ENCODE results near the gene PIK3R2.
"Not testable (repeated sequence)": the region's sequence is repeated elsewhere in the genome, so short reads cannot be mapped to it uniquely, and the experiment has no call there.

Gene PIK3R2

DNA sequence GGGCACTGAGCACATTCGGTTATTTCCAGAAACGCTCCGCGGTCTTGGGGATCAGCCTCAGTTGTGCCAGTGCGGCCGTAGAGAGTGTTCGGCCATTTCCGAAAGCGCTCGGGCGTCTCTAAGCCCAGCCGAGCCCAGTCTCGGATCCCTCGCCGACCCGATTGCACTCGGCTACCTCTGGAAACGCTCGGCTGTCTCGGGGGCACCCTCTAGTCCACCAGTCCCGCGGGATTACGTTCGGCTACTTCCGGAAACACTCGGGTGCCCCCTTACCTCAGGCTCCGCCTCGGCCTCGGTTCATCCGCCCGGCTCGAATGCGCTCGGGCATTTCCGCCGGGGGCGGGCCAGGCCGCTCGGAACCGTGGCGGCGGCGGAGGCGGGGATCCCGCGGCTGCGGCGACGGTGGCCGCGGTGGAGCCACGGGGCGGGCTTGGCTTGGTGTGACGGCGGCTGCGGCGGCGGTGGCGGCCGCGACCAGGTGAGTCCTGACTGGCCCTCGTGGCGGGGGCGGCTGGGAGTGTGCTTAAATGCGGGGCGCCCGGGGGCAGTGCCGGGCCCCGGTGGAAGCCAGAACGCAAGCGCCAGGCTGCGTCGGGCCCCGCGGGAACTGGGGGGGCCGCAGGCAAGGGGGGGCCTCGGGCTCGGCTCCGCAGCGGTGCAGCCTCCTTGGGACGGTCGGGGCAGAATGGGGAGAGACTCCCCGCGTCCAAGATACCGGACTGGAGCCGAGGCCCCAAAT is at the start of gene PIK3R2:
PIK3R2 (plus strand) TSS at position 347 of the 739 bp plus-strand sequence. CDS start 2,717 bp downstream, outside the sequence.
- peak; percentile 99 for DNase-seq

DNA sequence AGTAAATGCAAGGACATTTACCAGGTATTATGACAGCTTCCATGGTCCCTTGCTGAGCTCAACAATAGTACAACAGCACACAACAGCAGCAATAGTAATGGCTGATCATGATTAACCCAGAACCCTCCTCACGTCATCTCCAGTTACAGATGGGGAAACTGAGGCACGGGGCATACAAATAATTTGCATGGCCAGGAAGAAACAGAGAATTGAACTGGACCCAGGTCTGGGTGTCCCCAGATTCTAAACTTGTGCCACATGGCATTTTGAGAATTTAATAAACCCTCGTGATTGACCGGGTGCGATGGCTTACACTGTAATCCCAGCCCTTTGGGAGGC is 48.2 kb upstream of the PIK3R2 start:
- no peak for DNase-seq

DNA sequence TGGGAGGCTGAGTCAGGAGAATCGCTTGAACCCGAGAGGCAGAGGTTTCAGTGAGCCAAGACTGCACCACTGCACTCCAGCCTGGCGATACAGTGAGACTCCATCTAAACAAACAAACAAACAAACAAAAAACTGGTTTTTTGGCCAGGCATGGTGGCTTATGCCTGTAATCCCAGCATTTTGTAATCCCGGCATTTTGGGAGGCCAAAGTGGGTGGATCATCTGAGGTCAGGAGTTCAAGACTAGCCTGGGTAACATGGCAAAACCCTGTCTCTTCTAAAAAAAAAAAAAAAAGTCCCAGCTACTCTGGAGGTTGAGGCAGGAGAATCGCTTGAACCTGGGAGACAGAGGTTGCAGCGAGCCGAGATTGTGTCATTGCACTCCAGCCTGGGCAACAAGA is 47.7 kb upstream of the PIK3R2 start:
- DNase-seq = not testable (repeated sequence)

DNA sequence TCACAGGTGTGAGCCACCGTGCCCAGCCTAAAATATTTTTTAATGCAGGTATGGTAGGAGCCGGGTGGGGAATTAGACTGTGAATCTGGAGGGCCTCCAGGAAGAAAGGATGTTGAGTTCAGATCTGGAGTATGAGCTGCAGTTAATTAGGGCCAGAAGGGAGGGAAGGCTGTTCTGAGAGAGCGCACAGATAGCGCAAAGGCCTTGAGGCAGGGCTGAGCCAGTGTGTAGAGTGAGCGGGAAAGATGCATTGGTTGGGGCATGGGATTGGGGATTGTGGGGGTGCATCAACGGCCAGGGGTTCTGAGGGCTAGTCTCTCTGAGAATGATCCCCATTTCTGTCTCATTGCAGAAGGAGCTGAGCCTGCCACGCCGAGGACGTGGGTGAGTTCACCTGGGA is 45.7 kb upstream of the PIK3R2 start:
- no peak for DNase-seq

DNA sequence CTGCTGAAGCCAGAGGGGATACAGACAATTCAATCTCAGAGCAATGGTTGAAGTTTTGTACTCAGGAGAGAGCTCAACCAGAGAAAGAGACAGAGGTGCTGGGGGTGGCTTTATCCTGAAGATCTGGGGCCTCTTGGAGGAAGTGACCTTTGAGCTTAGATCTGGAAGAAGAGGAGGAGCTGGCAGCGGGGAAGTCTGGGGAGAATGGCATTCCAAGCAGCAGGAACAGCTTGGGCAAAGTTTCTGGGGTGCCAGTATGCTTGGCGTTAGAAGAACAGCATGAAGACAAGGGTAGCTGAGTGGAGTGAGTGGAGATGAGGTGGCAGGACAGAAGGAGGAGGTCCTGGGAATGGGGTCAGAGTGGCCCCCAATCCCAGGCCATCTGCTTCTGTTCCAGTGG is 44.1 kb upstream of the PIK3R2 start:
- no peak for DNase-seq

DNA sequence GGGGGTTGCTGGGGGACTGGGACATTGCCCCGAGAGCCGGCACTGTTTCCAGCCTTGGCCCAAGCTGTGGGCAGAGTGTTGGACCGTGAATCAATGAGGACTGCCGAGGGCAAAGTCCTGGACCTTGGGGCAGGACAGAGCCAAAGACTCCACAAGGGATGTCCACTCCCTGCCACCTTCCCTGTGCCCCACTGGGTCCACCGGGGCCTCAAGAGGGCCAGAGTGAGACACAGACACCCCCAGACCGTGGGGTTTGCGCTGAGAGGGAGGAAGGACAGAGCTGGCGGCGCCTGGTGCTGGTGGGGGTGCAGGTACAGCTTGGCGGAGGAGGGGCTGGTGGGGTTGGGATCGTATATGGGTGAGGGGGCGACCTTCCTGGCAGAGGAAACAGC is 43.6 kb upstream of the PIK3R2 start:
- no peak for DNase-seq

DNA sequence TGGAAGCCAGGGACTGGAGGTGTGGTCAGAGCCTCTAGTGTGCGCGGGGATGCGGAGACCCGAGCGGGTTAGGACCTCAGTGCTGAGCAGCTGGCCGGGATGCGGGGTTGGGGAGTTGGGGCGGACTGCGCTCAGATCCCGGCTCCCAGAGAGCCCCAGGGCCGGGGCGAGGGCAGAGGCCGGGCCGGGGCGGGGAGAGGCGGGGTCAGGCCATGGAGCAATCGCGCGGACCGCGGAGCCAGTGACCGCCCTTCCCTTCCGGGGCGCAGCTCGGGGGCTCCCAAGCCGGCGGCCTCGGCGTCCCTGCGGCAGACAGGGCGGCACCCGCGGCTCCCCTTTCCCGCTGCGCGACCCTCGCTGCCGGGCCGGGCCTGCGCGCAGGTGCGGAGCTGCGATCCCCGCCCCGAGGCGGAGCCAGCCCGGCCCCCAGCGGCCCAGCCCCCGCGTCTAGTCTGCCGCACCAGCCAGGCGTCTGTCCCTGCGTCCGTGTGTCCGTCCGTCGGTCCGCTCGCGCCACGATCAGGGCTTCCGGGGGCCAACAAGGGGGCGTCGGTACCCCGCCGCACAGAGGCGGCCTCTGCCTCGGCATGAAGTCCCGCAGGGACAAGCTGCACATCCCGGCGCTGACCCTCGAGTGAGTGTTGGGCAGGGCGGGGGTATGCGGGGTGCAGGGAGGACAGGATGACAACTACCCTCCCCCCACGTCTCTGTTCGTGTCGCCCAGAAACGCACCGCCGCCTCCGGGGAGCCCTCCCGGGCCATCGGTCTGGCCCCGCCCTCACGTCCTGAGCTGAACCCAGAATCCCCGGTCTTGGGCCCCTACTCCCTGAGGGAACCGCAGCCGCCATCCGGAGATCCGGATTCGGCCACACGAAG is 43.0 kb upstream of the PIK3R2 start:
- peak; percentile 41 for DNase-seq

DNA sequence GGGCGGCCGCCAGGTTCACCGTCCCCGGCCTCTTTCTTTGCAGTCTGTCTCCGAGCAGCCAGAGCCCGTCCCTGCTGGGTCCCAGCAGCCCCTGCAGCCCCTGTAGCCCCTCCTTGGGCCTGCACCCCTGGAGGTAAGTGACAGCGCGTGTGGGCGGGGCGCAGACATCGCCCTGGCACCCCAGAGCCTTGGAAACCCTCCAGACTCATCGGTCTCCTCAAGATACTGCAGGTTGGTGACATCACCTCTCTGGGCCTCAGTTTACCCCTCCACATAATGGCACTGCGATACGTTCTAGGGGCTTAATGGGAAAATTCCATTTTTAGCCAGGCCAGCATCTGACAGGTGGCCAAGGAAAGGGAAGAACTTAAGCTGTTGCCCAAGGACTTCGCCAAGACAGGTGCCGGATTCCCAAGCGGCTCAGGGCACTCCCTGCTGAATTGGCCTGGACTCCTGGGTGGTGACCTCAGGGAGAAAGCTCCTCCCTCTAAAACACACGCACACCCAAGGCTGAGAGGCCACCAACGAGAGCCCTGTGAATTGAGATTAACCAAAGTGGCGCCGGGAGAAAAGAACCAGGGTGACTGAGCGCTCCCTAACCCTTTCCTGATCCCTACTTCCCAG is 42.2 kb upstream of the PIK3R2 start:
- no peak for DNase-seq

DNA sequence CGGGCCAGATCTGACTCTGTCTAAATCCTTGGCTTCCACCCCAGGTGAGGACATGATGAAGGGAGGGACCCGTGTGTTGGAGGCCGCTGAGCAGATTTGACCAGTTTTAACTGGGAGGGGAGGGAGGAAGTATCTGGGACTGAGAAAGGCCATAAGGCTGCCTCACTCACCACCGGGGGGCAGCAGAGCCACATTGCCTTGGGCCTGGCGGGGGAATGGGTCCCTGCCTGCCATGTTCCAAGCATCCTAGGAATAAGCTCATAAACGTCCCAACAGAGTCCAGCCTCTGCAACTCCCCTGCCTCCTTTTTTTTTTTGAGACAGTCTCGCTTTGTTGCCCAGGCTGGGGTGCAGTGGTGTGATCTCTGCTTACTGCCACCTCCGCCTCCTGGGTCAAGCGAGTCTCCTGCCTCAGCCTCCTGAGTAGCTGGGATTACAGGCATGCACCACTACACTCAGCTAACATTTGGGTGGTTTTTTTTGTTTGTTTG is 39.9 kb upstream of the PIK3R2 start:
- peak; percentile 83 for DNase-seq

DNA sequence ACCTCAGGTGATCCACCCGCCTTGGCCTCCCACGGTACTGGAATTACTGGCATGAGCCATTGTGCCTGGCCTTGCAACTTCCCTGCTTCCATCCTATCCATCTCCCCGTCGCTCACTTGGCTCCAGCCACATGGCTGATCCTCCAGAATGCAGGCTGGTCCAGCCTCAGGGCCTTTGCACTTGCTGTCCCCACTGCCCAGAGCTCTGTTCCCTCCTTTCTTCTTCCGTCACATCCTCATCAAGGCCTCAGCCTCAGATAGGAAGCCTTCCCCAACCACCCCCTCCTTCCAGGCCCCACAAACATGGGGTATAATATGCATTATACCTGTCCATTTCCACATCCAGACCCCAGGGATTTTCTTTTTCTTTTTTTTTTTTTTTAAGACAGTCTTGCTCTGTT is 39.1 kb upstream of the PIK3R2 start:
- no peak for DNase-seq

DNA sequence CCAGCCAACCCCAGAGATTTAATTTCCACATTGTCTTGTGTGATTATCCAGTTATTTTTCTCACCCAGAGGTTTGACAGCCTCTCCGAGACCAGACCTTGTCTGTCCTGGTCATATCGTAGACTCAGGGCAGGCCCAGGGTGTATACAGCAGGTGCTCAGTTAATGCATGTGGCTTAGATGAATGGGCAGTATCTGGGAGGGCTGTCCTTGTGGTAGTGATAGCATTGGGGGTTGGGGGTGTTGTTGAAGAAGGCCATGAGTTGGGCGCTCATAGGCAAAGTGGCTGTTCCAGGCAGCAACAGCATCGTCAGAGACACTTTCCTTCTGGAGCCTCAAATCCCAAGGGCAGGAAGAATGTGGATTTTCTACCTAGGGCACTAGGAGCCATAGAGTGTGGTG is 38.5 kb upstream of the PIK3R2 start:
- no peak for DNase-seq

DNA sequence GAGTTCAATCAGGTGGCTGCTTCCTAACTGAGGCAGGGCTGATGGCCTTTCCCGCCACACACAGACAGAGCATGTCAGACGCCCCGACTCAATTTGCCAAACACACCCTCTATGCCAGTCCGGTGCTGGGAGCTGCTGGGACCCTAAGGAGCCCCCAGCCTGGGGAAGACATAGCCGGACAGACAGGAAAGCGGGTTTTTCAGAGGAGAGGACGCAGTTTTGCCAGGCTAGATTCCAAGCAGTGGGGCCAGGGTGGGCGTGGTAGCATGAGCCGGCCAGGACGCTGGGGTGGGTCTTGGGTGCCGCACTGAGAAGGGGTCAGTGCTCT is 35.6 kb upstream of the PIK3R2 start:
- DNase-seq = no peak

DNA sequence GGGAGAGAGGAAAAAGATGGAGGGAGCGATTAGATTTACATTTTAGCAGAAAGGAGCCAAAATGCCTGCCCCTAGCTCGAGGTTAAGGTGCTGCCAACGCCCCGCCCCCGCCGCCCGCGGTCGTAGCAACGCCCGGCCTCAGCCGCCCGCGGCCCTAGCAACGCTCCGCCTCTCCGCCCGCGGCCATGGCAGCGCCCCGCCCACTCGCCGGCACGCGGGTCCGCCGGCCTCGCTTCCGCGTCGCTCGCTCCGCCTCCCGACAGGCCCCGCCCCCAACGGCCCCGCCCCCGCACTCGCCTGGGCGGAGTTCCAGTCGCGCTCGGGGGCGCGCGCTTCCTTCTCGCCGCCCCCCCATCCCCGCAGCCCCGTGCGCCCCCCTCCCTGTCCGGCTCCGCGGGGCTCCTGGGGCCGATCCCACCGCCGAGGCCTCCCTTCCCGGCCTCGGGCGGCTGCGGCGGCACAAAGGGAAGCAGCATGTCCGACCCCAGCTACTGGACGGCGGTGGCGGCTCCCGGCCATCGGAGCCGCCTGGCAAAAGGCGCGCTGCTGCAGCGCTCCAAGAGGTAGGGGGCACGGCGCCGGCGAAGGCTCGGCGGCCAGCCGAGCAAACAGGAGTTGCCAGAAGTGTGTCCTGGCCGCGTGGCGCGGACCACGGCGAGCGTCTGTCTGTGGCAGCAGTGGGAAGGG is 35.1 kb upstream of the PIK3R2 start:
- peak; percentile 96 for DNase-seq

DNA sequence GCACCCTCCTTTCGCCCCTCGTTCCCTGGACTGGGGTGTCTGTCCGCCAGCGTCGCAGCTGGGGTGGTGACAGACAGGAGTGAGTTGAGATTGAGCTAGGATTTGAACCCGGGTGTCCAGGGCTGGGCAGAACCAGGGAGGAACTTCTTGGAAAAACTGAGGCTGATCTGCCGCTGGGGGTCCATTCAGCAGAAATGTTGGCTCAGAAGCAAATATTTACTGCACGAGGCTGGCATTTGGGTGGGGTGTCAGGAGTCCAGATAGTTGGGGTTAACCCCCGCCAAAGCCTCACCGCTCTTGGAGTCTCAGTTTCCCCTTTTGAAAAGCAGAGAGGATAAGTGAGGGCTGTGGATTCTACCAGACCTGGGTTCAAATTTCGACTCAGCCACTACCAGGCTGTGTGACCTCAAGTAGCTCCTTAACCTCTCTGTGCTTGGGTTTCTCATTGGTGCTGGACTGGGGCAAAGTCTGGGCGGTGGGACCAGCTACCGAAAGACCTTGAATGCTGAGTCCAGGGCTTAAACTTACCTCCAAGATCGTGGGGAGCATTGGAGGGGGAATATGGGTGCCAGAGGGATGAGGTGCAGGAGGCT is 34.4 kb upstream of the PIK3R2 start:
- no peak for DNase-seq

DNA sequence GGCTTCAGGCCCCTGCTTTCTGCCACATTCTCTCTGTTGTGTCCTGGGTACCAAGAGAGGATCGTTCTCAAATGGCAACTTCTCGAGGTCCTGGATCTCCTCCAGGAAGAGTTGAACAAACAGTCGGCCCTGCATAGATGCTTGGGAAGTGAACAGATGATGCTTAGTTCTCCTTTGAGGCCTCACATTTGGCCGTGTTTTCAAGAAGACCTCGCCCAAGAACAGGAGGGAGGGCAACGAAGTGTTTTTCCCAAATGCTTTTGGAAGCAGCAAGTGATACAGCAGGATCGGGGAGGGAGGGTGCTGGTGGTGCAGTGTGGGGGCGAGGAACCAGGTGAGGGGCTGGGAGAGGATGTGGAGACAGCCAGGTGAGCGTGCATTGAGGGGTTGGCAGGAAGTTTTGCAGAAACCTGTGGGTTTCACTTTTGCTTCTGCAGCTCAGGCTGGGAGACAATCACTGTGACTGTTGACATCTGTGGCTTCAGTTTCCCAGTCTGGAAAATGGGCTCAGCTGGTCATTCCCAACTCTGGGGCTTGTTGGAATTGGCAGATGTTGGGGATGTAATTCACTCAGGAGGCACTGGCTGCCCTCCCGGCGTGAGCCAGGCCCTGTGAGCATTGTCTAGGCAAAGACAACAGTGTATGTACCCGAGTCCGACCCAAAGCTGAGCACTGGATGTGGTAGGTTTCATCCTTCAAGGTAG is 33.8 kb upstream of the PIK3R2 start:
- DNase-seq = peak; percentile 60

DNA sequence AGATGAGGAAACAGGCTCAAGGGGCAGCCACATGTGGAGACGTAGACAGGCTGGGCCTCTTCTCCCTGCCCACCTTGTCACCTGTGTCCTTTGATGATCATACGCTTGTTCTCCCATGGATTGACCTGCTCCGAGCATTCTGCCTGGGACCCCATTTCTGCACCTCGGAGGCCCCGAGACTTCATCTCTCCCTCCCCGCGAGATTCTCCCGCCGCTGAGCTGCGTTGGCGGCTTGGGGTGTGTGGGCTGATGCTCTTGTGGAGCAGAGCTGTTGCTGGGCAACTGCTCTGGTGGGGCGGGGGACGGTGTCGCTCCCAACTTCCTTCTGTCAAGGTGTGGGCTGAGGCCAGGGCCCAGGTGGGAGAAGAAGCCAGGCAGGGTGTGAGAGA is 33.3 kb upstream of the PIK3R2 start:
- peak; percentile 66 for DNase-seq

DNA sequence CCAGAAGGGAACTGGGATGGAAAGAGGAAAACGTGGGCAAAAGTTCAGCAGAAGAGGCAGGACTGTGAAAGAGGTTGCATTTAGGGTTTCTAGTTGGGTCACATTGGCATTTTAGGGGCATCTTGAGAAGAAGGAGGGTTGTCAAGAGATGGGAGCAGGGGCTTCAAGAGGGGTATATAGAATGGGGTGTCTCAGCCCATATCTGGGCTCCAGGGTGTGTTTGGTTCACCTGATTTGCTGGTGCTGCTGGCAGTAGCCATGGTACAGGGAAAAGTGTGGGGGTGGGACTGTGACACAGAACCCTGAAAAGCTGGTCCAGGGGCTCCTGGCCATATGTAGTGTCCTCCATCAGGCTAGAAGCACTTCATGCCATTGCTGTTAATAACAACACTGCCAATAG is 32.8 kb upstream of the PIK3R2 start:
- DNase-seq = no peak

DNA sequence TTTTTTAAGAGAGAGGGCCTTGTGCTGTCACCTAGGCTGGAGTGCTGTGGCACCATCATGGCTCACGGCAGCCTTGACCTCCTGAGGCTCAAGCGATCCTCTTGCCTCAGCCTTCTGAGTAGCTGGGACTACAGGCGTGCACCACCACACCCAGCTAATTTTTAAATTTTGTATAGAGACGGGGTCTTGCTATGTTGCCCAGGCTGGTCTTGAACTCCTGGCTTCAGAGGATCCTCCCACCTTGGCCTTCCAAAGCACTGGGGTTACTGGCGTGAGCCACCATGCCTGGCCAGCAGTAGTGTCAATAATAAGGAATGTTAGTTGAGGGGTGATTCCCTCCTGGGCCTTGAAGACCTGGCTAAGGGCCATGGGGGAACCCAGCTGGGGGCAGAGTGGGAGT is 31.8 kb upstream of the PIK3R2 start:
- no peak for DNase-seq

DNA sequence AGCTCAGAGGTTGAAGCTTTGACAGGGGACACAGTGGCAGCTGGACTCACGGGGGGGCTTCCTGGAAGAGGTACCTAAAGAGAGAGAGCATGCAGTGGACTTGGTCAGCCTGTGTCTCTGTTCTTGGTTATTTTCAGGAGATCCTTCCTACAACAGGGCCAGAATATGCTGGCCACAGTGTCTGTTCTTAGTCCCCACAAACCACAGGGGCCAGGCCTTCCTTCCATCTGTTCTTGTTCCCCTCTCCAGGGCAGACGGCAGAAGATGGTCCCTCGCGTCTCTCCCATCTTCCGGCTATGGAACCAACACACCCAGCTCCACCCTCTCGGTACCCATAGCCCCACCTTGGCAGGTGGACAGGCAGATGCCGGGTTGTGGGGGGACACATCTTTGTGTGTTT is 30.5 kb upstream of the PIK3R2 start:
- DNase-seq = no peak

DNA sequence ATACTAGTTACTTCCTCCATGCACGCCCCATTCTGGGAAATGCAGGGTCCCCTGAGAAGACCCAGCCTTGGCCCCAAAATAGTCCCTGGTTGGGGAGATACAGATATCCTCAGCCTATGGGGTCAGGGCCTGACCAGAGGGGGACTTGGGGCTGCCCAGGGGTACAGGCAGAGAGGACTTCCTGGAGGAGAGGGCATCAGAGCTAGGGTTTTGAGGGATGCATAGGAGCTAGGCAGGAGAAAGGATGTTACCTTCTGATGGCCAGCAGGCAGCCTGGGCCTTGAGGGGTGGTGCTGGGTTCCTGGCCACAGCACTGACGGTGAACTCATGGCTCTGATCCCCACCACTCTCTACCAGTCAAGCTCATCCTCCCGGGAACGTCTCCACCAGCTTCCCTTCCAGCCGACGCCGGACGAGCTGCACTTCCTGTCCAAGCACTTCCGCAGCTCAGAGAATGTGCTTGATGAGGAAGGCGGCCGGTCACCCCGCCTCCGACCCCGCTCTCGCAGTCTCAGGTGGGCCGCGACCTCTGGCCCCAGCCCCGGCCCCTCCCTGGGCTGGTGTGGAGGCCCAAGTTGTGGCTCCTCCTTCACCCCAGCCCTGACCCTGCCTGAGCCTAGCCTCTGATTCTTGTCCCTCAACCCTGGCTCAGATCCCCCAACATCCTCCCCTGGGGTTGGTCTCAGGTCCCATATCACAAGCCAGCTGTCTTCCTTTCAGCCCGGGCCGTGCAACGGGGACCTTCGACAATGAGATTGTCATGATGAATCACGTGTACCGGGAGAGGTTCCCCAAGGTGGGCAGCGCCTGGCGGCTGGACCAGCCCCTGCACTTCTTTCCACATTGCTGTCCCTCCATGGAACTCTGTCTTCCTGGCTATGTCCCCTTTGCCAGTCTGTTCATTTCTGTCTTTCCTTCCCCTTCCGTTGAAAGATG is 29.8 kb upstream of the PIK3R2 start:
- DNase-seq = no peak

DNA sequence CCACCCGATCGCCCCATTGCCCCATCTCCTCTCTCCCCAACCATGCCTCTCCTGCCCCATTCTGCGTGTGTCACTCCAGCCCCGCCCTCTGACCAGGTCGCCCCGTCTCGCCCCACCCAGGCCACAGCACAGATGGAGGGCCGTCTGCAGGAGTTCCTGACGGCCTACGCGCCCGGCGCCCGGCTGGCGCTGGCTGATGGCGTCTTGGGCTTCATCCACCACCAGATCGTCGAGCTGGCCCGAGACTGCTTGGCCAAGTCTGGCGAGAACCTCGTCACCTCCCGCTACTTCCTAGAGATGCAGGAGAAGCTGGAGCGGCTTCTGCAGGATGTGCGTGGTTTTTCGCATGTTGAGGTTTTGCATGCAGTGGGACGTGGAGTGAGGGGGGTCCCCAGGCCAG is 29.1 kb upstream of the PIK3R2 start:
- DNase-seq = no peak
